NCI-H2107 treated with DMSO at 0.1 percent for 48 hours (cell line): ENCODE results near the gene AK8.

Experiments
- DNase-seq: peaks from one replicate; lab custom pipeline; 2025; ENCODE audit not compliant: unreplicated experiment; lab: John Stamatoyannopoulos, UW

The AK8 gene

GRCh38 chr9:132826621-132827365 lies 51.3 kb downstream of the AK8 start:
- DNase-seq: no peak

- DNase-seq: no peak
These were observed 52.0 kb downstream of the AK8 start for GRCh38 chr9:132826131-132826530.

- no peak for DNase-seq
These were observed 52.7 kb downstream of the AK8 start for GRCh38 chr9:132825430-132825829.

GRCh38 chr9:132824951-132825350 lies 53.1 kb downstream of the AK8 start:
- no peak for DNase-seq

GRCh38 chr9:132824151-132824550 lies 53.9 kb downstream of the AK8 start:
- no peak for DNase-seq

GRCh38 chr9:132823370-132824145 lies 54.5 kb downstream of the AK8 start:
- no peak for DNase-seq

- DNase-seq: no peak
These were observed 57.7 kb downstream of the AK8 start for GRCh38 chr9:132820169-132820944.

- no peak for DNase-seq
These were observed 59.5 kb downstream of the AK8 start for GRCh38 chr9:132818588-132818987.

GRCh38 chr9:132814937-132815336 lies 63.1 kb downstream of the AK8 start:
- no peak for DNase-seq

GRCh38 chr9:132813115-132813771 lies 64.8 kb downstream of the AK8 start:
- DNase-seq: no peak

GRCh38 chr9:132811985-132812384 lies 66.1 kb downstream of the AK8 start:
- no peak for DNase-seq

GRCh38 chr9:132810314-132810713 lies 67.8 kb downstream of the AK8 start:
- DNase-seq: no peak

- no peak for DNase-seq
These were observed 68.3 kb downstream of the AK8 start for GRCh38 chr9:132809677-132810271.

- DNase-seq: no peak
These were observed 69.4 kb downstream of the AK8 start for GRCh38 chr9:132808645-132809044.

- DNase-seq: no peak
These were observed 71.2 kb downstream of the AK8 start for GRCh38 chr9:132806723-132807421.

- no peak for DNase-seq
These were observed 71.8 kb downstream of the AK8 start for GRCh38 chr9:132806306-132806705.

- DNase-seq: no peak
These were observed 73.3 kb downstream of the AK8 start for GRCh38 chr9:132804576-132805295.

GRCh38 chr9:132802121-132802795 lies 75.8 kb downstream of the AK8 start:
- no peak for DNase-seq

- no peak for DNase-seq
These were observed 76.4 kb downstream of the AK8 start for GRCh38 chr9:132801659-132802058.
